Mammary epithelial cell (primary cell): Measurements from ENCODE around the gene ATMIN.

Source experiments
- CTCF ChIP-seq, 2 donors: IDR thresholded peaks in 1 of 2; conservative IDR thresholded peaks in 1 of 2; 2 replicates each; pipeline ENCODE4 v1.5.1; 2011 to 2012; ENCODE audit warnings: inconsistent platforms in 2 of 2, low read length in 2 of 2, mild to moderate bottlenecking in 2 of 2, control low read depth in 1 of 2, low read depth in 1 of 2; ENCODE audit not compliant: insufficient read depth in 1 of 2; ENCODE audit errors: extremely low read depth in 1 of 2
- EZH2 ChIP-seq: IDR thresholded peaks from 2 replicates; pipeline ENCODE4 v1.6.1; 2012; ENCODE audit warnings: low read length, inconsistent platforms, borderline replicate concordance

DNA sequence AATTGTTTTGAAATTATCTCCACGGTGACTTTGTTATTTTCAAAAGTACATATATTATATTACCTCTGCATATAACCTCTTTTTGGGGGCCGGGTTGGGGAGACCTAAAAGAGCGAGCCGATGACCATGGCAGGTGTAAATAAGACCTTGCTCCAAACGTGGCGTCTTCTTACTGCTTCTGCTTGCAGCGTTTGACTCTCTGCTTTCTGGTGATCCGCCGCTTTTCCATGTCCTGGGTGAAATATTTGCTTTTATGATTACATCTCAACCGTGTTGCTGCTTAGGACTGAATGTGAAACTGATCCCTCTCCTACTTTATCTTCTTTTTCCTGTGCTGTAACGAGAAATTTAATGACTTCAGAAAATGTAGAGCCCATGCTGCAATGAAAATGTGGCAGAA lies 18.1 kb downstream of the ATMIN start:
- TF ChIP-seq CTCF (conservative IDR thresholded peaks at IDR 0.05 in 1 of 2, IDR thresholded peaks at IDR 0.05 in 1 of 2; ENCODE audit: extremely low read depth in 1 of 2, insufficient read depth in 1 of 2, low read depth in 1 of 2, low read length in 2 of 2), result no peak
- TF ChIP-seq EZH2, result no peak
